ENCODE results near the gene IGSF3. TPM values are rescaled to one million over a fixed set of nuclear protein-coding genes. Genes with fewer than 3 reads are reported as not detected.

IGSF3 gene
- polyA plus RNA-seq, 3 donors from 2014 or later = not detected

Other genes with a start within 250 kb of the IGSF3 start
- 100 to 1,000 TPM in 1 of 3 donors, 10 to 100 TPM in 2; 68.6 to 112 (median 69.9) TPM for gene CD58, start 96.7 kb downstream of the IGSF3 start, polyA plus RNA-seq
- gene CD2, start 86.7 kb upstream of the IGSF3 start, polyA plus RNA-seq = 100 to 1,000 TPM; 246 to 341 (median 325) TPM
- gene PTGFRN, start 242.2 kb upstream of the IGSF3 start, polyA plus RNA-seq = under 1 TPM in 1 of 3 donors, not detected in 2; 0.17 TPM

Measured in immature natural killer cell (primary cell).